Measurements from ENCODE around the gene VLDLR.

DNA sequence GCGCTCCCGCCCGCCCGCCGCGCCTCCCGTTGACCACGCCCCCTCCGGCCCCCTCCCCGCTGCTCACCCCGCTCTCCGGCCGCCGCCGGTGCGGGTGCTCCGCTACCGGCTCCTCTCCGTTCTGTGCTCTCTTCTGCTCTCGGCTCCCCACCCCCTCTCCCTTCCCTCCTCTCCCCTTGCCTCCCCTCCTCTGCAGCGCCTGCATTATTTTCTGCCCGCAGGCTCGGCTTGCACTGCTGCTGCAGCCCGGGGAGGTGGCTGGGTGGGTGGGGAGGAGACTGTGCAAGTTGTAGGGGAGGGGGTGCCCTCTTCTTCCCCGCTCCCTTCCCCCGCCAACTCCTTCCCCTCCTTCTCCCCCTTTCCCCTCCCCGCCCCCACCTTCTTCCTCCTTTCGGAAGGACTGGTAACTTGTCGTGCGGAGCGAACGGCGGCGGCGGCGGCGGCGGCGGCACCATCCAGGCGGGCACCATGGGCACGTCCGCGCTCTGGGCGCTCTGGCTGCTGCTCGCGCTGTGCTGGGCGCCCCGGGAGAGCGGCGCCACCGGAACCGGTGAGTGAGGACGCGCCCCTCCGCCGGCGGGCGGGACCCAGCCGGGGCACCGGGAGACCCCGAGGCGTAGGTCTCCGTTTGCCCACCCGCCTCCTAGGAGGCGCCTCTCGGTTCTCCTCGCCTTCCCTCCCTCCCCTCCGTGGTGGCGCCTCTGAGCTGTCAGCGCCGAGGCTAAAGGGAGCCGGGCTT is at the start of gene VLDLR:
- TF ChIP-seq POLR2AphosphoS5 (IDR thresholded peaks at IDR 0.05; ENCODE audit: borderline replicate concordance, low read depth, low read length): no peak
- TF ChIP-seq EZH2 (IDR thresholded peaks at IDR 0.05): no peak

All from SK-N-MC (cell line).